ENCODE data around the gene FAM117A. TPM values are rescaled to one million over a fixed set of nuclear protein-coding genes. Genes with fewer than 3 reads are reported as not detected.

FAM117A gene
- total RNA-seq, 4 donors from 2014 or later, result 21.8 to 39.7 (median 26.4) TPM

DNA sequence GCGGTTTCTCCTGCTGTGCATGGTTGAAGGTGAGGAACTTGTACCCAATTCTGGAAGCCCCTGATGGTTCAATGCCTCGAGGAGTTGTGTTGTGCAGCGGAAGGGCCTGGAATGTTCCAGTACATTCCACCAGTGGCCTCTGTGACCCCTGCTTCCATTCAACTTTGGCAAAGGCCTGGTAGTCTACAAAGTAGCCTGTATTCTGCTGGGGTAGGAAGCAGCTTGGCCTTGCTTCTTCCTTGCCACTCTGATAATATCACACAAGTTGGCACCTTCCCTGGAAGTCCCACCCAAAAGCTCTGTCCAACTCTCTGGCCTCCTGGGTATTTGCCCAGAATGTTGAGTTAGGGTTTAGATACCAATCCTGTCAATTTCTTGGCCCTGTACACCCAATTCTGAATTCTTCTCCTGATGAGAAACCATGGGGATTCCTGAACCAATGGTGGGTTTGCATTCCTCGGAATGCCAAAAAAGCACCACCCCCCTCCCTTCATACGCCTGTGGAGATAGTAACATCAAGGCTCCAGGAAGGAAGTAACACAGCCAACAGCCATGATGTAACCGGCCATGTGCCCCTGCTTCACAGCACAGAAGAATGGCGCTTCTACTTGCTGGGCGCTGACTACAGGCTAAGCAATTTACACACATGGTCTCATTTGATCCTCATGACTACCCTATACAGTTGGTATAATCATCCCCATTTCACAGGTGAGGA lies 11.8 kb upstream of the FAM117A start:
- intact Hi-C loops (cut with DNase I; ENCODE audit: low total_unique reads), result loop anchor here (5.0 kb wide), 1 partner anchor 68 kb away; the partner anchor contains the start of gene SLC35B1
- no peak overlapping the region for H3K4me3 ChIP-seq (ENCODE audit: low read depth, poor library complexity, severe bottlenecking)
- 75 to 87% methylated on average over 8 of the region's 8 CpGs for WGBS, 2 donors
- TF ChIP-seq POLR2A (IDR thresholded peaks at IDR 0.05), result no peak
- no peak for TF ChIP-seq CTCF (IDR thresholded peaks at IDR 0.05)
- no peak for DNase-seq (ENCODE audit: low spot score in 2 of 2)

GRCh38 chr17:49766918-49767530 lies 3.1 kb upstream of the FAM117A start:
- peak in 1 of 2 donors; percentile 28 for DNase-seq (ENCODE audit: low spot score in 2 of 2)
- TF ChIP-seq POLR2A (IDR thresholded peaks at IDR 0.05) (no peak), CTCF (IDR thresholded peaks at IDR 0.05) (no peak)
- WGBS, 2 donors, result 82 to 84% methylated on average over 3 of the region's 3 CpGs
- no peak overlapping the region for H3K4me3 ChIP-seq (ENCODE audit: low read depth, poor library complexity, severe bottlenecking)
- intact Hi-C loops (cut with DNase I; ENCODE audit: low total_unique reads), result no loop called here

- DNase-seq (ENCODE audit: low spot score in 2 of 2), result peak in 1 of 2 donors; percentile 74
- TF ChIP-seq POLR2A (IDR thresholded peaks at IDR 0.05), result no peak
- no peak for TF ChIP-seq CTCF (IDR thresholded peaks at IDR 0.05)
These were observed 739 bp upstream of the FAM117A start for GRCh38 chr17:49764559-49765180.

GRCh38 chr17:49762151-49762941 lies 1.6 kb downstream of the FAM117A start:
- 28 to 34% methylated on average over 6 of the region's 6 CpGs for WGBS, 2 donors
- no peak overlapping the region for H3K4me3 ChIP-seq (ENCODE audit: low read depth, poor library complexity, severe bottlenecking)
- TF ChIP-seq CTCF (IDR thresholded peaks at IDR 0.05) (no peak), POLR2A (IDR thresholded peaks at IDR 0.05) (no peak)
- DNase-seq (ENCODE audit: low spot score in 2 of 2), result no peak
- intact Hi-C loops (cut with DNase I; ENCODE audit: low total_unique reads), result no loop called here

More at GRCh38 chr17:49764559-49765180, 739 bp upstream of the FAM117A start:
- no peak overlapping the region for H3K4me3 ChIP-seq (ENCODE audit: low read depth, poor library complexity, severe bottlenecking)
- WGBS, 2 donors, result 6 to 11% methylated on average over 8 of the region's 8 CpGs
- intact Hi-C loops (cut with DNase I; ENCODE audit: low total_unique reads), result no loop called here

- no peak overlapping the region for H3K4me3 ChIP-seq (ENCODE audit: low read depth, poor library complexity, severe bottlenecking)
- 49 to 53% methylated on average over 6 of the region's 6 CpGs for WGBS, 2 donors
- intact Hi-C loops (cut with DNase I; ENCODE audit: low total_unique reads), result no loop called here
- DNase-seq (ENCODE audit: low spot score in 2 of 2), result no peak
- TF ChIP-seq CTCF (IDR thresholded peaks at IDR 0.05) (no peak), POLR2A (IDR thresholded peaks at IDR 0.05) (no peak)
These were observed 2.9 kb downstream of the FAM117A start for GRCh38 chr17:49760932-49761558.

Data from lower leg skin (tissue), 4 donors.